GM21390 (cell line): ENCODE results near the gene P2RX3.
"Not testable (repeated sequence)": the region's sequence is repeated elsewhere in the genome, so short reads cannot be mapped to it uniquely, and the experiment has no call there.

Source experiments
- ATAC-seq: cut with Tn5 transposase; IDR thresholded peaks from one replicate; pipeline ENCODE4 v1.9.1; 2021; ENCODE audit not compliant: unreplicated experiment

Gene P2RX3

DNA sequence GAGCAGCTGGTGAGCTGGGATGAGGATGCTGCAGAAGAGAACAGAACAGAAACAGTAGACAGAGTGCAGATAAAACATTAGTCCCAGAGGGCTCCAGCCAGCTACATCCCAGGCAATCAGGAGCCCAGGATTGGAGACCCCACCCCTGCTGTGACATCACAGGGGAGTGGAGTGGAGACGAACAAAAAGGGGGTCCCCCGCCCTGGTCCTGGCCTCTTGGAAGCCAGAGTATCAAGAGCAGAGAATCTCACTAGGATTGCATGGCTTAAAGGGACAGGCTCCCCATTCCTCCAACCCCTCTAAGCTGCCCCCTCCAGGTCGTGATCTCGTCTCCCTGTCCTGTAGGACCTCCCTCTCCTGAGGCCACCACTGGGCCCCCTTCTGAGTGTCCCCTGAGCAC, at the start of gene P2RX3:
P2RX3 (plus strand) TSS at position 211 of the 400 bp plus-strand sequence. CDS start 199 bp downstream, outside the sequence.
- ATAC-seq = no peak

DNA sequence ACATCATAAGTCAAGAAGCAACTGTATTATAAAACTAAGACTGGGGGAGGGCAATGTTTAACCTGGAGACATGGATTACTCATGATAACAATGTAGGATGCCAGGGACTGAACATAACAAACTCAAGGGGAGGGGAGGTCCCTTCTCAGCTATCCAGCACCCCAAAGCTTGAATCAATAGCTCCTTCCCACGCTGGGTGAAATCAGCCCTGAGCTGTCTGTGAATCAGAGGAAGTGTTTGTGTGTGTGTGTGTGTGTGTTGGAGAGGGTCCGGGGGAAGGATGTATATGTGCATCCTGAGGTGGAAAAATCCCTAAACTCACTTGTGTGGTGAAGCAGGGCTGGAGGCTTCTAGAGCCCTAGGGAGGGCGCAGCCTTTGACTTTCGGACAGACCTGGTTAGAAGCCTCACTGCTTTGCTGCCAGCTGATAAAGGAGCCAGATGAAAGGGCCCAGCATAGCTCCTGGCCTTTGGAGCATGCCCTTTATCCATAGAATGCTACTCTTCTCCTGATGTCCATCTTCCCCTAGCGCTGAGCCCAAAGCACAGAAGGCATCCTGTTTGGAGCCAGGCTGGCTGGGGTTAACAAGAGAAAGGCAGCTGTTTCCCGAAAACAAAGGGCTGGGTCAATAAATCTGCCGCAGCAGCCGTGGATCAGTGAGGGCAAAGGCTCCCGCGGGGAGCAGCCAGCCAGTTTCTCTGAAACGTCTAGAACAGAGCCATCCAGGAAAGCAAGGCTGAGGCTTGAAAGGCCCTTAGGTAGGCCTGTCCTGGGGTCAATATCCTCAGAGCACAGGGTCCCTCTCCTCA, 49.2 kb upstream of the P2RX3 start:
- no peak for ATAC-seq

DNA sequence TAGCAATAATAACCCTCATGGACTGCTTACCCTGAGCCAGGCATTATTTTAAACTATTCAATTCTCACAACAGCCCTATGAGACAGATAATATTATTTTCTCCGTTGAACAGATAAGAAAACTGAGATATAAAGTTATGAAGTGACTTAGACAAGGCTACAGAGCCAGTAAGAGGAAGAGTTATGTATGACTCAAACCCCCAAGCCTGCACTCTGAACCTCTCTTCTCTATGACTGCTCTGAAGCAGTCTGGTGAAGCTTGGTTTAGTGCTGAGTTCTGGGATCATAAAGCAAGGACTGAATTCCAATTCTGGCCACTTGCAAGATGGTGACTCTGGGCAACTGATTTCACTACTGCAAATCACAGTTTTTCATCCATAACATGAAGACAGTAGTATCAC, 47.9 kb upstream of the P2RX3 start:
- no peak for ATAC-seq

DNA sequence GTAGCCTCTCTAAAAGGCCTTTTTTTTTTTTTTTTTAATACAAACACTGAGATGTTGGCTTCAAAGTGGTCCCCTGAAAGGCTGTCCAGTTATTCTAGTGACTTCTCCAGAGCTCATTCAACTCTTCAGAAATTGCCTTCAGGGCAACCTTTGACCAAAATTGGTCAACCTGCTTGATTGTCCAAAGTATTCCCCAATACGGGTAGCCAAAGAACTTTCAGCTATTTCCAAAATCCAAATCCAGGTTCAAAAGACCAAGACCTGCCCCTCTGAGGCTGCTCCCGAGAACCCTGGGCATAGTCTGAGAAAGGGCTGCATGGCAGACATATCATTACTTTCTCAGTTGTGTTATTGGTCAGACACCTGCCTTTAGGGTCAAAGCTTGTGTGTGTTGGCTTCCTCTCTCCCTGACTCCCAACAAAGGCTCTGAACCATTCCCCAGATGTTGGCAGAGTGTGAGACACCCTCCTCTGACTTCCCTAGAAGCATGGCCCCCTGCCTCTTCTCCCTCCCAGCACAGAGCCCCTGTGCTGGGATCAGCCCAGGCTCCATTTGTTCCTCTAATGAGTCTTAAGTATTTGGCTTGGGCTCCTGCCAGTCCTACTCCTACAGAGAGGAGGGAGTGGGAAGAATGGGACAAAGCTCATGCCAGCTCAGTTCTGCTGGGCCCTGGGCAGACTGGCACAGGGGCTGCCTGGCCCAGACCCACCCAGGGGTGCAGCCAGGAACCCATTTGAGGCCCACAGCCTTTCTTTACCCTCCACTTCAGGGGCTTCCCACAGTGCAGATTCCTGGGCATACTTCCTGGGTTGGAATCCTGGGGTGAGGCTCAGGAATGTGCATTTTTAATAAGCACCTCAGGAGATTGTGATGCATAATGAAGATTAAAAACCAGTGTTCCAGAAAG, 43.7 kb upstream of the P2RX3 start:
- ATAC-seq = no peak

DNA sequence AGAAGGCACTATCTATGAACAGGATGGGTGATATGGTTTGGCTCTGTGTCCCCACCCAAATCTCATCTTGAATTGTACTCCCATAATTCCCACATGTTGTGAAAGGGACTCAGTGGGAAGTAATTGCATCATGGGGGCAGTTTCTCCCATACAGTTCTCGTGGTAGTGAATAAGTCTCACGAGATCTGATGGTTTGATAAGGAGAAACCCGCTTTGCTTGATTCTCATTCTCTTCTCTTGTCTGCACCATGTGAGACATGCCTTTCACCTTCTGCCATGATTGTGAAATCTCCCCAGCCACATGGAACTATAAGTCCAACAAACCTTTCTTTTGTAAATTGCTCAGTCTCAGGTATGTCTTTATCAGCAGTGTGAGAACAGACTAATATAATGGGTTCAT, 41.9 kb upstream of the P2RX3 start:
- ATAC-seq = not testable (repeated sequence)

DNA sequence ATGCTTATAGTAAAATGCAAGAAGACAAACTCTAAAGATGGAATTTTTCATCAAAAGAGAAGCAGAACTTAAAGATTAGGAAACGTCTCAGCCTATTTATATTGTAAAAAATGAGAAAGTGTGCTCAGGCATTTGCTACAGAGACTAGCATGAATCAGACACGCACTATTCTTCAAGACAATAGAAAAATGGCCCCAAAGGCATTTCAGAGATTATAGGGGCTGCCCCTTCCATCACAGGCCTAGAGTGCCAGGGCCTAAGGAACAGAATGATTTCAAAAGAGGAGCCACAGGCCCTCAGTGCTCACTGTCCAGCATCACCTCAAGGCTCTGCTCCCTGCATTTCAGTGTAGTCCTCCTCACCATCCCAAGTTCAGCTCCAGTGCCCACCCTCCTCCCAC, 40.9 kb upstream of the P2RX3 start:
- ATAC-seq = no peak

DNA sequence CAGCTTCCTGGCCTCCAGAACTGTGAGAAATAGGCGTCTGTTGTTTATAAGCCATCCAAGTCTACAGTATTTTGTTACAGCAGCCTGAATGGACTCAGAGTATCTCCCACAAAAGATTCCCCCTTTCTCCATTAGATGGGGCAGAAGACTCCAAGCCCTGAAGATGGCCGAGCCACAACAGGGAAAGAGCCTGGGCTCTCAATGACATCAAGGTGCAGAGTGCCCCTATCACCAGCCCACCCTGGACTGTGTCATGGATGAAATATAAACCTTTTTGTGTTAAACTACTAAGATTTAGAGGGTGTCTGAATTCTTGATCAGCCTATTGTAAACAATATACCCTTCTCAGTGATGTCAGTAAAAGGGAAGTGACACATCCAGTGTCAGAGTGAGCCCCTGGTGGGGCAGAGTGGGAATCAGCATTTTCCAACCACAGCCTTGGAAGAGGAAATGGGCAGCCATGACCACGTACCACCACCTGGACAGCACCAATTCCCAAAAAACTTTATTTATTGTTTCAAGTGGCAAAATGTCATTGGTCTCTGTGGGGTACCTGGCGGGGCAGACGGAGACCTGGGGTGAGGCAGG, 38.9 kb upstream of the P2RX3 start:
- no peak for ATAC-seq

DNA sequence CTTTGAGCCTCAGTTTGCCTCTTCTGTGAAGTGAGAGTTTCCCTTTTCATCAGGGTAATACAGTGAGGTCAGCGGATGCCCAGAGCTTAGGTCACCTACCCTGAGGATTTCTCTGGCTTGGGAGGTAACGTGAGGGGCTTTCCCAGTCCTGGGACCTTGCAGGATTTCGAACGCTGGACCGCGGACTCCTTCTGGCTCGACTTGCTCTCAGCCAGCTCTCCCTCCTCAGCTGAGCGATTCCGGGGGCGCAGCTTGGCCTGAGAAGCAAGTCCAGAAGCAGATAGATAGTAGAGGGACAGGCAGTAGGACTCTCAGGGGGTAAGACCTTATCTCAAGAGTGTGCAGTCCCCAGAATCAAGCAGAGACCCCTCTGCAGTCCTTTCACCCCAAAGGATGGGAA, 37.4 kb upstream of the P2RX3 start:
- ATAC-seq = no peak

DNA sequence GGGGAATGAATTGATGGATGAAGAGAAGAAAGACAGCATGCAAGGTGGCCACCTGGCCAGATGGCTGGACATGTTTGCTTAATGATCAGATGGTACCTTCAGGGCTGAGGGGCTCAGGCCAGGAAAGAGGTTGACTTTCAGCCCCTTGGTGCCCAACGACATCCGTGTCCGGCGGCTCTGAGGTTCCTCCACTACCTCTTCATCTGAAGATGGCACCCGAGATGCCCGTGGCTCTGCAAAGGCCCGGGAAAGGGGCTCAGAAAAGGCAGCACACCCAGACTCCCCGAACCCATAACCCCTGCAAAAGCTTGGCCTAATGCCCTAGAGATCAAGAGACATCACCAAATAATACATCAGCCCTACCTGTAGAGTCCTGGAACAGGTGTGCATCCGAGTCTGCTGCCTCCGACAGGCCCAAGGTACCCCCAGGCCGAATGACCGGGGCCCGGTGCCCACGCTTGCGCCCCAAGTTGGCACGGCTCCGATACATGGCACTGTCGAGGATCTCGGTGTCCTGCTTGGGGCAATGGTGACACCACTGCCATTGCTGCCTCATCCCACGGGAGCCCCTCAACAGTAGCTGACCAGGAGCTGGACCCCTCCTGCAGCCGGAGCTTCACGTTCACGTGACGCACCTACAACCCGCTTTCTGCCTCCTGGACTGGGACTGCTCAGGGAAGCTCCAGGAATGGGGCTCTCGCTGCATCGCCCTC, 36.3 kb upstream of the P2RX3 start:
- no peak for ATAC-seq

DNA sequence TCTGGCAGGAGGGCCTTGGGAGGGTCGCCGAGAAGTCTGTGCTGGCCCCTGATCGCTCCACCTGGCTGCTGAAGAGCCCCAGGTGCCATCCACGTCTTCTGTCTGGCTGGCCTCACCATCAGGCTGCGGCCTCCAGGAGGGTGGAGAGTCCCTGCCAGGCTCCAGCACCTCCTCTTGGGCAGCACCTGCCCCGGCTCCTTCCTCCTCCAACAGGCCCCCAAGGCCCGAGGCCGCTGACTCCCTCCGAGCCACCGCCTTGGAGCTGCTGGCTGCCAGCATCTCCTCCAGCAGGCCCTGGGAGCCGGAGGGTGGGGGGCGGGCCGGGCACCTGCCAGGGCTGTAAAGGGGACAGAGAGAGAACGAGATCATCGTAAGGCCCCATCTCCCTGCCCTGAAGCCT, 35.7 kb upstream of the P2RX3 start:
- no peak for ATAC-seq

DNA sequence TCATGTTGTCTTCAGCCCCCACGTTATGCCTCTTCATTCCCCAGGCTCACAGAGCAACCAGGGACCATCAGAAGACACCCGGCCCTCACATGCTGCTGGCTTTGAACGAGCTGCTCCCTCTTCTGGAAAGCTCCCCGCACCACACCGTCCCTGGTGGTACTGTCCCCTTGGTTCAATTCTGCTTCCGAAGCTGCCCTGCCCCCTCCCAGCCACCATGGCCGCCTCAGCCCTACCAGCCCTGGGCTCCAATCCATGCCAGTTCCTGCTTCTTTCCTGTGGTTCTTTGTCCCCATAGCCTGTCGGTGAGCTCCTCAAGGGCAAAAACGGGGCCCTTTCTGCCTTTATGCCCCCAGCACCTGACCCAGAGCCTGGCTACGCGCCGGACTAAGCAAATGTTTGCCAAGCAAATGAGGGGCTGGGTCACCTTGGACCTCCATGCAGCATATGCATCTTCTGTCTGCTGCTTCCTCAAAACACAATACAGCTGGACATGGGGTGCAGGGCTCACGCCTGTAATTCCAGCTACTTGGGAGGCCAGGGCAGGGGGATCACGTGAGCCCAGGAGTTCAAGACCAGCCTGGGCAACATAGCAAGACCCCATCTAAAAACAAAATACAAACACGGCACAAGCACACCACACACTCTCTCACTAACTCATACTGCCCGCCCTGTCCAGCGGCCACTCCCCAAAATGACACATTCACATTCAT, 34.7 kb upstream of the P2RX3 start:
- ATAC-seq = no peak

DNA sequence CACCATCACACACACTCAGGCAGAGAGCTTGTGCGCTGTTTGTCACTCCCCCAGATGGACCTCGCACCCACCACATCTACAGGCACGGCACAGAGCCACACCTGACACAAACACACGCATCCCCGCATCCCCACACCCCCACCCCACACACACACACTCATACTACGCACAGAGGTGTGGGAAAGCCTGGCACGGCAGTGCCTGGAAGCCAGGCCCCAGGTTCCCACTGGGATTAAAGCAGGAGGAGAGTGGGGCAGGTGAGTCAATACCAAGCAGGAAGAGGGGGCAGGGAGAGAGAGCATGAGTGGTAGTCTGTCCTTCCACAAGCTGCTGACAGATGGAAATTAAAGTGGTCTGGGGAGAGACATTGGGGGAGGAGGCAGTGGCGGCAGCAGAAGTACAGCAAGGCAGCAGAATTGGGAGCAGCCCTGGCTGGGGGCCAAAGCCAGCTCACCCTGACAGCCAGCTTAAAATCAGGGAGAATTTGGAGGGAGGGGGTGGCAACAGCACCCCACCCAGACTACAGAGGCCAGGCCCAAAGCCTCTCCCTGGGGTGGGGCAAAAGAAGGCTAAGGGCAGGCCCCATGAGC, 34.1 kb upstream of the P2RX3 start:
- ATAC-seq = no peak

DNA sequence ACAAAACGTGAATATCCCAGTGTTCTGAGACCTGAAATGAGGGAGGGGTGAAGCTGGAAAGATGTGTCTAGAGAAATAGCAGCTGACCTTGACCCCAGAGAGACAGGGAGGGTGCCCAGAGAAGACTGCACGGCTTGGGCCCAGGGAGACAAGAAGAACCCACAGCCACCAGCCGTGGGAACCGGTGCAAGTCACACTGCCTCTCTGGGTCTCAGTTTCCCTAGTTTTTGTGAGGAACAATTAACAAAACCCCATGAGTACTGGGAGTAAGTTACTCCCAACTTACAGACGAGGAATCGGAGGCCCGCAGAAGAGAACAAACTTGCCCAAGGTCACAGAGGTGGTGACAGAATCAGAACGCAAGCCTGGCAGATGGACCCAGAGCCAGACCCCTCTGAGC, 32.6 kb upstream of the P2RX3 start:
- ATAC-seq = no peak

DNA sequence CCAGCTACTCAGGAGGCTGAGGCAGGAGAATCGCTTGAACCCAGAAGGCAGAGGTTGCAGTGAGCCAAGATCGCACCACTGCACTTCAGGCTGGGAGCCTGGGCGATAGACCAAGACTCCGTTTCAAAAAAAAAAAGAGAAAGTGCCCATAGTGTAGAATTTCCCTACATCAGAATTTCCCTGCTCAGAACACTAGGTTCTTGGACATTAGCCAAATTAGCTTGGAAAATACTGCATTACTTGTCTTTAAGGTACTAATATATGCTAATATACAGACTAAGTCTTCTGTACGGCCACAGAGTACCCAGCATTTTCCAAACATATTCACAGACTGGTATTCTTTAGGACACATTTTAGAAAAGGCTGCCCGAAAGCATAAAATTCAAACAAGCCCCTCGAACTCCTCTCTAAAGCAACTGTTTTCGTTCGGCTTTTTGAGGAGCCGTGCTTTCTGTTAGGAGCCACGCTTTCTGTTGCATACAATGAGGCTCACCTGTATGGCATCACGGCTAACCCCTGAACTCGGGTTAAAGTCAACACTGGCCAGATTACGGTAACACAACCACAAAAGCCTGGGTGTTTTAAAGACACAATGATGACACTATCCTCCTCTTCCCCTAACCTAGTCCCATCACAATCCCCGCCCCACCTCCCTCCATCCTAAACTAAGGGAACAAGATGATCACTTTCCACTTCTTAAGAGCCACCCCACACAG, 31.8 kb upstream of the P2RX3 start:
- ATAC-seq = no peak

DNA sequence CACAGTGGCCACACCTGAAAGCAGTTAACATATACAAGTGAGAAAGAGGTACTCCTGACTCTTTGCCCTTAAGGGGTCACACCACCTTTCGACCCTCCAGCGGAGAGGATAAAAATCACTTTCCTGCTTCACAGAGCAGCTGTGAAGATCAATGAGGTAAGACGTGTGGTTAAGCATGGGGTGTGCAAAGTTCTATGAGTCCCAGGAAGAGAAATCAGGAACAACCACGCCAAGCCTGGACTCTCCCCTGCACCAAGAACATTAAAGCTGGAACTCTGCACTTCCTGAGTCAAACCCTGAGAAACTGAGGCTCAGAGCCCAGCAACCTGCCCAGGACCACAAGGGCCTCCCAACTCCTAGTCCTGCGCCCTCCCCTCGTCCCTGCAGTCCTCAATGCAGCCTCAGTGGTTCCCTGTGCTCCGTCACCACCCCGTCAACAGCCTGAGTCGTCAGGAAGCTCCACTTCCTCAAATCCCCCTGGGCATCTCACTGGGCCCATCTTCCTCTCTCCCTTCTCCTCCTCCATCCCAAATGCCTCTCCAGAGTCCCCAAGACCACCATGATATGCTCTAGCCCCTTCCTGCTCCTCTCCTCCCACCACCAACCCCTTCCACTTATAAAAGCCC, 31.1 kb upstream of the P2RX3 start:
- ATAC-seq = no peak

DNA sequence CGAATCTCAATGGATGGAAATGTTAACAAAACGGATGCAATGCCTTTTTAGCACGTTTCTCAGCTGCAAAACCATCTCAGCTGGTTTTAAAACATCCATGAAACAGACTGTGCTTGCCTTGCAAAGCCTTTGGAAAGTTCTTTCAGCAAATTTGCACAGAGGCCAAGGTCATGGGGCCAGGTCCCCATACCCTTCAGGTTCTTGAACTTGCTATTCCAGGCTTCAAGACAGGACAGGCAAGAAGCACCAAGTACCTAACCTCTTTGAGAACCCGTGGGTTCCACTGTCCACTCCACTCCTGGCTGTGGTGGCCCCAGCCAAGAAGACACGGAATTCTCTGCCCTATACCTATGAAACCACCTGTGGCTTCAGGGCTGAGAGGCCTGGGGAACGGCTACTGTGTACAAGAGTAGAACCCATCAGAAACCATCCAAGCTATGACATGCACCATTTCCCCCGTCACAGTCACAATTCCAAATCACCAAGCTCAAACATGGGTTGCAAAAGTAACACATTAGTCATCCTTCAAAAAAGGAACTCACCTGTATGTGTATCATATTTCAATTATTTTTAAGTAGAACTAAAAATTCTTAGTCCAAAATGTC, 30.4 kb upstream of the P2RX3 start:
- no peak for ATAC-seq

DNA sequence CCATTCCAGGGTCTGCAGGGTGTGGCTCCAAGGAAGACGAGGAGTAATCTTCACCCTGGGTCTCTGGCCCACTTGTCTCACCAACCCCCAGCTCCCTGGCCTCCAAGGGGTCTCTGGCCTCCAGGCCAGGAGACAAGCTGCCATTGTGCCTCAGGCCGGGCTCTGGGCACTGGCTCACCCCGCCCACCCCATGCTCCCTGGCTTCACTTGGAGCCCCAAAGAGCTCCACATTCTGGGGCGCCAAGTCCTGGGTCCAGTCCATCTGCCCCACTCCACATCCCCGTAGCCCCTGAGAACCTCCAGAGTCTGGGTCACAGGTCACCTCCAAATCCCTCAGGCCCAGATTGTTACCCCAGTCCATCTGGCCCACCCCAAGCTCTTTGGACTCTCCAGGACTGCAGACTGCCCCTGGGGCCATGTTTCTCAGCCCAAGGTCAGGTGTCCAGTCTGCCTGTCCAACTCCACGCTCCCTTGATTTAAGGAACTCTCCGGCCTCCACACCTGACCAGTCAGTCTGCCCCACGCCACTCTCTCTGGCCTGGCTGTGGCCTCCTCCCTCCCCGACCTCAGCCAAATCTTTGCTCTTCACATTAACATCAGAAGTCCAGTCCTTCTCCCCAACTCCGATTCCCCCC, 29.6 kb upstream of the P2RX3 start:
- no peak for ATAC-seq
